Bronchial epithelial cell (primary cell): ENCODE measurements around the gene RDH5. TPM values are rescaled to one million over a fixed set of nuclear protein-coding genes. Genes with fewer than 3 reads are reported as not detected.
A peak's percentile ranks its signal among the peaks of the same experiment; 100 is the strongest.

Experiments
- DNase-seq: peaks from one replicate; pipeline ENCODE4 v3.0.0-alpha.2; 2010; ENCODE audit warnings: low read depth
- FAIRE-seq: peaks from 2 replicates; lab custom pipeline; 2011; peaks lifted over from hg19 to GRCh38; lab: Jason Lieb, UNC
- H3K27me3 ChIP-seq: 2 replicates; pipeline ENCODE4 v1.5.1; 2011; ENCODE audit warnings: low read length; ENCODE audit not compliant: control insufficient read depth, insufficient read depth
- H3K36me3 ChIP-seq: 2 replicates; pipeline ENCODE4 v1.5.1; 2011; ENCODE audit warnings: low read length; ENCODE audit not compliant: control insufficient read depth, insufficient read depth
- H3K4me3 ChIP-seq: 2 replicates; pipeline ENCODE4 v1.5.1; 2011; ENCODE audit warnings: mild to moderate bottlenecking, low read depth, low read length, control low read depth
- total RNA-seq: library from RNA; depleted of rRNA; stranded (reverse); fragments of >200 nt; gene quantifications from 2 replicates; pipeline ENCODE4 v1.2.1, GENCODE V29; 2014
- TF ChIP-seq, protein P1 (sequence below): IDR thresholded peaks from 2 replicates; pipeline ENCODE4 v1.5.1; 2011; ENCODE audit warnings: mild to moderate bottlenecking, moderate library complexity, low read length, control low read depth, inconsistent platforms; ENCODE audit not compliant: insufficient read depth, severe bottlenecking

Gene RDH5
- total RNA-seq, 1 donor from 2014 or later: 1.1 TPM

DNA sequence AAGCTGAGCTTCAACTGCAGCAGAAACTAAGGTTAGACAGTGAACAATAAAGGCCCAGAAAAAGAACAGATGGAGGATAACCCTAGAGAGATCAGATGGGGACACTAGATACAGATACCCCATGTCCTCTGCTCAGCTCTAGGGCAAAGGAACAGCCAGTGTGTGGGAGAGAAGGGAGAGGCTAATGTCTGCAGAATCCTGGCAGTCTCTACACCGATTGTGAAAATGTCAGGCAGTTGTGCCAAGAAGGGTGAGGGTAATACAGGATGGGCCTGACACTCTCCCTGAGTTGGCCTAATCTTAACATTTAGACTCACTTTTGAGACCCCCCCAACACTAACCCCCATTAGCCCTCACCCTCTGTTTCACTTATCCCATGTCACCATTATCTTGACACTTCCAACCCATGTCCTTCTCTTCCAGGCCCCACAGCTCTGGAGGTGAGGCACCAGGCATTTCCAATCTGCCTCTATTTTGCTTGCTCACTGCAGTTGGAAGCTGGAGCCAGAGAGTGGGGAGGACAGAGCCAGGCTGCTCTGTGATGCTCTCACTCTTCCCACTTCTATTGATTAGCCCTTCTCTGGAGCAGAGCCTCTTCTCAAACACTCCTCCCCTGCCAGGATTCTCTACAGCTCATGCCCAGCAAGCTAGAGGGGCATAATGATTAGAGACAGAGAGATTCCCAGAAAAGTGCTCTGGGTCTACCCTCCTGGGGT is 7.3 kb upstream of the RDH5 start:
- TF ChIP-seq, protein P1, sequence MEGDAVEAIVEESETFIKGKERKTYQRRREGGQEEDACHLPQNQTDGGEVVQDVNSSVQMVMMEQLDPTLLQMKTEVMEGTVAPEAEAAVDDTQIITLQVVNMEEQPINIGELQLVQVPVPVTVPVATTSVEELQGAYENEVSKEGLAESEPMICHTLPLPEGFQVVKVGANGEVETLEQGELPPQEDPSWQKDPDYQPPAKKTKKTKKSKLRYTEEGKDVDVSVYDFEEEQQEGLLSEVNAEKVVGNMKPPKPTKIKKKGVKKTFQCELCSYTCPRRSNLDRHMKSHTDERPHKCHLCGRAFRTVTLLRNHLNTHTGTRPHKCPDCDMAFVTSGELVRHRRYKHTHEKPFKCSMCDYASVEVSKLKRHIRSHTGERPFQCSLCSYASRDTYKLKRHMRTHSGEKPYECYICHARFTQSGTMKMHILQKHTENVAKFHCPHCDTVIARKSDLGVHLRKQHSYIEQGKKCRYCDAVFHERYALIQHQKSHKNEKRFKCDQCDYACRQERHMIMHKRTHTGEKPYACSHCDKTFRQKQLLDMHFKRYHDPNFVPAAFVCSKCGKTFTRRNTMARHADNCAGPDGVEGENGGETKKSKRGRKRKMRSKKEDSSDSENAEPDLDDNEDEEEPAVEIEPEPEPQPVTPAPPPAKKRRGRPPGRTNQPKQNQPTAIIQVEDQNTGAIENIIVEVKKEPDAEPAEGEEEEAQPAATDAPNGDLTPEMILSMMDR: no peak
- FAIRE-seq (no peak), DNase-seq (no peak)
- Histone ChIP-seq H3K4me3 (no peak overlapping the region), H3K36me3 (peaks cover 2% of the 10 kb centered on the region), H3K27me3 (peaks cover 15% of the 10 kb centered on the region)

DNA sequence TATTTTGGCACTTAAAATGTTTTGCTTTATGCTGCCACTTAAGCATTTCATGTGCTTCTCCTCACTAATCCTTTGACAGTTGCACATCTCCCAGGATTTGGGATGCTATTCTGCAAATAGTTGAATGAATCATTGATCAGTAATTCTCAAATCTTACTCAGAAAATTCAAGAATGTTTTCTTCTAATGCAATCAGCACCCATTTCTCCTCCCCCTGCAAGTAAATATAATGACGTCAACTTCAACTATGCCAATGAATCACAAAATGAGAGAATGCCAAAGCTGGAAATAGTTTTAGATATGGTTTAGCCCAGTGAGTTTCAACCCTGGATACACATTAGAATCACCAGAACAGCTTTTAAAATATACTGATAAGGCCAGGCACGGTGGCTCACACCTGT is 6.5 kb upstream of the RDH5 start:
- peaks cover 2% of the 10 kb centered on the region for H3K36me3 ChIP-seq
- FAIRE-seq (no peak), DNase-seq (peak; percentile 90)
- H3K4me3 ChIP-seq: no peak overlapping the region
- peaks cover 7% of the 10 kb centered on the region for H3K27me3 ChIP-seq
- TF ChIP-seq, protein P1: no peak

DNA sequence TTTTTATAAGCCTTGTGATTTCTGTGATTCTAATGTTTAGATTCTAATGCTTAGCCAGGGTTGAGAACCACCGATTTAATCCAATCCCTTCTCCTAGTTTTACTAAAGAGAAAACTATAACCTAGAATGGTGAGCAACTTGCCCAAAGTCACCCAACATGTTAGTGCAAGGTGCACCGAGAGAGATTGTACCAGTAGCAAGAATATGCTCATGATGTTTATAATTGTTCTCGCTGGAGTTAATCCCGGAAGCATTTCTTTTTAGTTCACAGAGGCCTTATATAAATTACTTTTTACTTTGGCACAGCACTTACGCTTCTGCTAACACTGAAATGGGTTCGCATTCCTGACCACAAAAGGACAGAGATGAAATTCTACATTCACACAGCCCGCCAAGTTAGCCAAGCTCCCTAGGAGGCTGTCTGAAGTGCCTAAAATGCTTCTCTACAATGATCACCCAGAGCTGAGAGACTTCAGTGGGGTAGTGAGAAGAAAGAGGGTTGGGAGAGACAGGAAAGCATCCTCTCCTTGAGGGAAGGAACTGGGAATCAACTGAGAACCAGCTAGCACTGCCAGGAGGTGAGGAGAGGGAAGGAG is 4.9 kb upstream of the RDH5 start:
- DNase-seq: no peak
- TF ChIP-seq, protein P1: no peak
- H3K27me3 ChIP-seq: no peaks in the 10 kb centered on the region
- H3K36me3 ChIP-seq: peaks cover 2% of the 10 kb centered on the region
- H3K4me3 ChIP-seq: peak overlapping the region; percentile 77
- no peak for FAIRE-seq

DNA sequence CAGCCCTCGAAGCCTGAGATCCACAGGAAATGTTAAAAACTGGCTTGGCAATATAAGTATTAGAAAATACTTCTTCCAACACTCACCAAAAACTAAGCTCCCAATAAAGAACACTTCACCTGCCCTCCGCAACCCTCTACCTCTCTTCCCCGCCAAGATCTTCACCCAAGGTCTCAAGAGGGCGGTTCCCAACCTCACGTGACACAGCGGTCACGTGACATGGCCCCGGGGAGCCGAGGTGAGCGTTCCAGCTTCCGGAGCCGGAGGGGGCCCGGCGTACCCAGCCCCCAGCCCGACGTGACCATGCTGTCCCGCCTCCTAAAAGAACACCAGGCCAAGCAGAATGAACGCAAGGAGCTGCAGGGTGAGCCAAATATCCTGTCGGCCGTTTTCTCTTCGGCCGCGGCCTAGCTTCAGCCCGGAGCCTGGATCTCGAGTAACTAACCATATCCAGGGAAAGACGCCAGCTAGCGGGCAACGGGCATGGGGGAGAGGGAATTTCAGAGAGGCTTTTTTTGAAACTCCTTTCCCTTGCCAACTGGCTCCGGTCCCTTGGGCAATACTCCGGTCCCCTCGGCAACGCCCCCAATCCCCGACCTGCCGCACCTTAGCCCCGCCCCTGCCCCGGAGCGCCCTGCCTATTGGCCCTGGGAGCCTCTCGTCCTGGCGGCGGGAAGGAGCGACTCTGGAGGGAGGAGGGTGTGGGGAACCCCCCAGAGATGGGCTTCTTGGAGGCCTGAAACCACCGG is 4.2 kb upstream of the RDH5 start, which contains the start of gene BLOC1S1:
Gene BLOC1S1, plus strand, starts transcription at position 214 of the 749 bp plus-strand sequence. Its CDS starts 6 bp downstream, at position 220.
- DNase-seq: peak; percentile 68

GRCh38 chr12:55716582-55716957 is 3.6 kb upstream of the RDH5 start:
- DNase-seq (no peak), FAIRE-seq (no peak)
- TF ChIP-seq, protein P1: no peak
- H3K4me3 ChIP-seq: peak overlapping the region; percentile 77
- no peaks in the 10 kb centered on the region for H3K27me3 ChIP-seq
- H3K36me3 ChIP-seq: peaks cover 2% of the 10 kb centered on the region

More for the DNA sequence above, 4.2 kb upstream of the RDH5 start, which contains the start of gene BLOC1S1:
- peaks cover 2% of the 10 kb centered on the region for H3K36me3 ChIP-seq
- TF ChIP-seq, protein P1: peak; percentile 2
- H3K27me3 ChIP-seq: no peaks in the 10 kb centered on the region
- H3K4me3 ChIP-seq: peak within 1 kb of the TSS; percentile 77
- no peak for FAIRE-seq
